HG03139 (cell line): ENCODE data around the gene UBL5.
"Not testable (repeated sequence)": the region's sequence is repeated elsewhere in the genome, so short reads cannot be mapped to it uniquely, and the experiment has no call there.

Source experiments
- ATAC-seq: cut with Tn5 transposase; IDR thresholded peaks from one replicate; pipeline ENCODE4 v1.9.1; 2021; ENCODE audit not compliant: unreplicated experiment

The UBL5 gene

GRCh38 chr19:9827289-9828238 lies at the start of gene UBL5:
TSS of gene UBL5 (plus strand) at chr19:9827918. CDS start at chr19:9828338, 420 bp downstream.
- peak; percentile 80 for ATAC-seq

- ATAC-seq: no peak
These were observed 45.4 kb upstream of the UBL5 start for GRCh38 chr19:9782338-9782737.

GRCh38 chr19:9784163-9784496 lies 43.6 kb upstream of the UBL5 start:
- ATAC-seq: not testable (repeated sequence)

DNA sequence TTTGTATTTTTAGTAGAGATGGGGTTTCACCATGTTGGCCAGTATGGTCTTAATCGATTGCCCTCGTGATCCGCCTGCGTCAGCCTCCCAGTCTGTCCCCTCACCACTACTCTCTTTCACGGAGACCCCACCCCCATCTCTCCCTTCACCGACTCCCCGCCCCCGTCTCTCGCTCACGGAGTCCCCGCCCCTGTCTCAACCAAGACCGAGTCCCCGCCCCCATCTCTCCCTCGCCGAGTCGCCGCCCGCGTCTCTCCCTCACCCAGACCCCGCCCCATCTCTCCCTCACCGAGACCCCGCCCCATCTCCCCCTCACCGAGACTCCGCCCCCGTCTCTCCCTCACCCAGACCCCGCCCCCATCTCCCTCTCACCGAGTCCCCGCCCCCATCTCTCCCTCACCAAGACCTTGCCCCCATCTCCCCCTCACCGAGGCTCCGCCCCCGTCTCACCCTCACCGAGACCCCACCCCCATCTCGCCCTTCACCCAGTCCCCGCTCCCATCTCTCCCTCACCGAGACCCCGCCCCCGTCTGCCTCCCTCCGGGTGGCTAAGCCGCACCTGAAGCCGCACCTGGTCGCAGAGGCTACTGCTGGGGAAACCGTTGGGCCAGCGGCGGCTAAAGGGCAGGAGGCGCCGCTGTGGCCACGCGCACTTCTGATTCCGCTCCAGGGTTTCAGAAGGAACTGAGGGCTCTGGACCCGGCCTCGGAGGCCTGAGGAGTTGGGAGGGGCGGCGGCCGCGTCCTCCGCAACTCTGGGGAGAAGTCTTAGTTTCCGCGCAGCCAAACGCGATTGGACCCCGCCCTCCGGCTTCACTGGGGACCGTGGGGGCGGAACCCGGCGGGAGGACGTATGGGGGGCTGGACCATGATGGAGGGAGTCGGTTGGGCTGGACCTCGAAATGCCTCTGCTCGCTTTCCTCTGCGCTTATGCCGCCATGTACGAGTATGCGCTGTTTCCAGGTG lies 42.1 kb upstream of the UBL5 start:
- ATAC-seq: peak; percentile 73

DNA sequence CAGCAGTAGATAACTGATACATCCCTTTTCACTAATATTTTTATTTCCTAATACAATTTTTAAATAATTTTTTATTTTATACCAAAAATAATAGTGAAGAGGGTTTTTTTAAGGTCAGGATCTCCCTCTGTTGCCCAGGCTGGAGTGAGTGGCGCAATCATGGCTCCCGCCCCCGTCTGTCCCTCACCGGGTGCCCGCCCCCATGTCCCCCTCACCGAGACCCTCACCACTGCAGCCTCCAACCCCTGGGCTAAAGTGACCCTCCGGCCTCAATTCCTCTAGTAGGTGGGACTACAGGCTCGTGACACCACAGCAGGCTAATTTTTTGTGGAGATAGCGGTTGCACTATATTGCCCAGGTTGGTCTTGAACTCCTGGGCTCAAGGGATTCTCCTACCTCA lies 41.4 kb upstream of the UBL5 start:
- ATAC-seq: no peak

- ATAC-seq: no peak
These were observed 40.9 kb upstream of the UBL5 start for GRCh38 chr19:9786819-9787218.

DNA sequence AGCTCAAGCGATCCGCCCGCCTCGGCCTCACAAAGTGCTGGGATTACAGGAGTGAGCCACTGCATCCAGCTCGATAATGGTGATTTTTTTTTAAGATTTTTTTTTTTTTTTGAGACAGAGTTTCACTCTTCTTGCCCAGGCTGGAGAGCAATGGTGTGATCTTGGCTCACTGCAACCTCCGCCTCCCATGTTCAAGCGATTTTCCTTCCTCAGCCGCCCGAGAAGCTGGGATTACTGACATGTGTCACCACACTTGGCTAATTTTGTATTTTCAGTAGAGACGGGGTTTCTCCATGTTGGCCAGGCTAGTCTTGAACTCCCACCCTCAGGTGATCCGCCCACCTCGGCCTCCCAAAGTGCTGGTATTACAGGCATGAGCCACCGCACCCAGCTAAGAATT lies 39.1 kb upstream of the UBL5 start:
- not testable (repeated sequence) for ATAC-seq

- no peak for ATAC-seq
These were observed 38.7 kb upstream of the UBL5 start for GRCh38 chr19:9789066-9789465.

DNA sequence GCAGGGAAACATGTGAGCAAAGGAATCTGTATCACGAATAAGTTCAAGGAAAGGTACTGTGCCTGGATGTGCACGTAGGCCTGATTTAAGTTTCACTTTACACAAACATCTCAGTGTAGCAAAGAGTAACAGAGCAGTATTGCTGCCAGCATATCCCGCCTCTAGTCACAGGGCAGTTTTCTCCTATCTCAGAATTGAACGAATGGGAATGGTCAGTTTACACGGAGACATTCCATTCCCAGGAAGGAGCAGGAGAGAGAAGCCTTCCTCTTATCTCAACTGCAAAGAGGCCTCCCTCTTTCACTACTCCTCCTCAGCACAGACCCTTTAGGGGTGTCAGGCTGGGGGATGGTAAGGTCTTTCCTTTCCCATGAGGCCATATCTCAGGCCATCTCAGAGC lies 38.1 kb upstream of the UBL5 start:
- not testable (repeated sequence) for ATAC-seq

- not testable (repeated sequence) for ATAC-seq
These were observed 36.7 kb upstream of the UBL5 start for GRCh38 chr19:9791073-9791367.

GRCh38 chr19:9791552-9792205 lies 36.0 kb upstream of the UBL5 start:
- ATAC-seq: peak; percentile 47

GRCh38 chr19:9792206-9793070 lies 35.3 kb upstream of the UBL5 start:
- peak; percentile 36 for ATAC-seq

DNA sequence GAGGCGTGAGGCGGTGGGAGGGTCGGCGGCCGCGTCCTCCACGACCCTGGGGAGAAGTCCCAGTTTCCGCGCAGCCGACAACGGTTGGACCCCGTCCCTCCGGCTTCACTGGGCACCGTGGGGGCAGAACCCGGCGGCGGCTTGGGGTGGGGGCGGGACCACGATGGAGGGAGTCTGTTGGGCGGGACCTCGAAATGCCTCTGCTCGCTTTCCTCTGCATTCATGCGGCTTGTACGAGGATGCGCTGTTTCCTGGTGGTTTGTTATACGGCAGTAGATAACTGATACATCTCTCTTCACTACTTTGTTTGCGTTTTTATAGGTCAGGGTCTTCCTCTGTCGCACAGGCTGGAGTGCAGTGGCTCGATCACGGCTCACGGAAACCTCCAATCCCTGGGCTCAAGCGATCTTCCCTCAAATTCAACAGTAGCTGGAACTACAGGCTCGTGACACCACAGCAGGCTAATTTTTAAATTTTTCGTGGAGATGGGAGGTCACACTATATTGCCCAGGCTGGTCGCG lies 34.6 kb upstream of the UBL5 start:
- ATAC-seq: no peak

GRCh38 chr19:9796113-9796773 lies 31.5 kb upstream of the UBL5 start:
- no peak for ATAC-seq

- no peak for ATAC-seq
These were observed 29.8 kb upstream of the UBL5 start for GRCh38 chr19:9797871-9798270.

GRCh38 chr19:9799162-9799561 lies 28.6 kb upstream of the UBL5 start:
- ATAC-seq: no peak

DNA sequence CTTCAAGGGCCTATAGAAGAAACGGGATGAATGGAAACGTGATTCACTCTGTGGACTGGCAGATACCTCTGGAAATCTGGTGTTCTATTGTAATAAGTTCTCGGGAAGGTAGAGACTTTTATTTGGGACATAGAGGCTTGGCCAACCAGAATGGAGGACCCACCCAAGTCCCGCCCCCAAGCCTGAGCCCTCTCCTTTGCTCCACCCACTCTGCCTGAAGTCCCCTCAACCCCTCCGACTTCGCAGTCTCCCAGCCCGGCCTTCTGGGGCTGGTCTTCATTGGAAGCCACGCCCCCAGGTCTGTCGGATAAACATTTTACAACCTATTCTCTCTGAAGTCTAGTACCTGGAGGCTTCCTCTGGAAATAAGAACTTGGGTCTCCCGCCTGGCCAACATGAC lies 25.7 kb upstream of the UBL5 start:
- no peak for ATAC-seq

DNA sequence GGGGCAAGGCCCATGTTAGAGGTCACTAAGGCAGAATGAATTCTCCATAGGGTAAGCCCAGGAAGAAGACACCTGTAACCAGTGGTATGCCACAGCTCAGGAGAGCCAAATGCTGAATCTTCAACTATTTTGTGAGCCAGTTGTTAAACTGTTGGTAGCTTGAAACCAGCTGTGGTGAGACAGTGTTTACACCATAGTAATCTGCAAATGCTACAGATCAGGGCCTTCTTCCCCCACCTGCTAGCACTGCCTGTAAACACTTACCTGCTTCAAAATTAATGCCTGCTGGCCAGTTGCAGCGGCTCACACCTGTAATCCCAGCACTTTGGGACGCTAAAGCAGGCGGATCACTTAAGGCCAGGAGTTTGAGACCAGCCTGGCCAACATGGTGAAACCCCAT lies 20.9 kb upstream of the UBL5 start:
- no peak for ATAC-seq
